Activated B cell treated with CpG ODN at 0.5 μM for 24 hours (primary cell): ENCODE measurements around the gene RABGAP1L. TPM values are rescaled to one million over a fixed set of nuclear protein-coding genes. Genes with fewer than 3 reads are reported as not detected.

Experiments used
- ATAC-seq: fragments of 200-7000 bp; cut with Tn5 transposase; one replicate; pipeline ENCODE4 v1.10.0; 2021; ENCODE audit warnings: low read depth, mild to moderate bottlenecking, moderate library complexity
- CTCF ChIA-PET: fragments of 350-600 bp; sonication (Branson Sonifier 250); formaldehyde crosslinking; loops from one replicate; lab custom pipeline; 2021; ENCODE audit warnings: antibody characterized with exemption; lab: Charles Lee
- POLR2A ChIA-PET: fragments of 350-600 bp; sonication (Branson Sonifier 250); formaldehyde crosslinking; loops from one replicate; lab custom pipeline; 2021; ENCODE audit warnings: antibody characterized with exemption; lab: Charles Lee
- DNase-seq: peaks from one replicate; pipeline ENCODE4 v3.0.0; 2022
- H3K27ac Mint-ChIP-seq: one replicate; pipeline ENCODE4 v1.8.0; 2020; ENCODE audit warnings: mixed read lengths
- H3K27me3 Mint-ChIP-seq: one replicate; pipeline ENCODE4 v1.8.0; 2021; ENCODE audit warnings: mixed read lengths
- H3K36me3 Mint-ChIP-seq: one replicate; pipeline ENCODE4 v1.8.0; 2021; ENCODE audit warnings: low read depth, mixed read lengths
- H3K4me1 Mint-ChIP-seq: one replicate; pipeline ENCODE4 v1.8.0; 2021; ENCODE audit warnings: mixed read lengths
- H3K4me3 Mint-ChIP-seq: one replicate; pipeline ENCODE4 v1.8.0; 2020; ENCODE audit warnings: mild to moderate bottlenecking, mixed read lengths
- H3K9me3 Mint-ChIP-seq: one replicate; pipeline ENCODE4 v1.8.0; 2020; ENCODE audit warnings: mixed read lengths
- CTCF ChIP-seq: fragments of 200-600 bp; IDR thresholded peaks from one replicate; pipeline ENCODE4 v1.8.0; 2022; ENCODE audit warnings: antibody characterized with exemption, mild to moderate bottlenecking
- intact Hi-C: fragments of 100-400 bp; cut with micrococcal nuclease; formaldehyde crosslinking; loops from one replicate; pipeline ENCODE4 v1.15.1; 2024
- total RNA-seq: library from RNA; stranded (reverse); gene quantifications from 2 replicates; pipeline ENCODE4 v1.2.3, GENCODE V29; 2022

RABGAP1L gene
- total RNA-seq, 1 donor from 2014 or later = 126 TPM

GRCh38 chr1:174149216-174149615, 10.1 kb upstream of the RABGAP1L start:
- H3K4me3 Mint-ChIP-seq = no peak overlapping the region
- ATAC-seq = no peak
- H3K27me3 Mint-ChIP-seq = no peaks in the 10 kb centered on the region
- H3K9me3 Mint-ChIP-seq = peaks cover 4% of the 10 kb centered on the region
- no peak for TF ChIP-seq CTCF
- intact Hi-C loops = no loop called here
- H3K4me1 Mint-ChIP-seq = peaks cover 13% of the 10 kb centered on the region
- DNase-seq = no peak
- H3K36me3 Mint-ChIP-seq = no peaks in the 10 kb centered on the region
- CTCF ChIA-PET = no interaction called here
- POLR2A ChIA-PET = no interaction called here
- H3K27ac Mint-ChIP-seq = no peak overlapping the region

- CTCF ChIA-PET = no interaction called here
- no peak overlapping the region for H3K27ac Mint-ChIP-seq
- no peak for ATAC-seq
These were observed 8.8 kb upstream of the RABGAP1L start for GRCh38 chr1:174150499-174150898.

GRCh38 chr1:174152427-174152826, 6.9 kb upstream of the RABGAP1L start:
- DNase-seq (no peak), ATAC-seq (no peak)
- Mint-ChIP-seq H3K9me3 (peaks cover 4% of the 10 kb centered on the region), H3K27me3 (no peaks in the 10 kb centered on the region), H3K36me3 (no peaks in the 10 kb centered on the region), H3K4me1 (peaks cover 28% of the 10 kb centered on the region), H3K27ac (no peak overlapping the region), H3K4me3 (no peak overlapping the region)
- ChIA-PET CTCF (interaction anchor here (1.1 to 1.3 kb wide), 2 partner anchors 9 to 65 kb away, joined by 3 to 4 read pairs; no protein-coding TSS in a partner anchor), POLR2A (interaction anchor here (0.9 kb wide), 1 partner anchor 53 kb away, joined by 3 read pairs; no protein-coding TSS in a partner anchor)
- no peak for TF ChIP-seq CTCF
- intact Hi-C loops = loop anchor here (10.0 kb wide), 2 partner anchors 58 to 1968 kb away; no protein-coding TSS in a partner anchor

More at GRCh38 chr1:174150499-174150898, 8.8 kb upstream of the RABGAP1L start:
- peaks cover 14% of the 10 kb centered on the region for H3K4me1 Mint-ChIP-seq
- DNase-seq = no peak
- intact Hi-C loops = loop anchor here (10.0 kb wide), 2 partner anchors 56 to 1966 kb away; no protein-coding TSS in a partner anchor
- no peaks in the 10 kb centered on the region for H3K27me3 Mint-ChIP-seq
- POLR2A ChIA-PET = no interaction called here
- H3K36me3 Mint-ChIP-seq = no peaks in the 10 kb centered on the region
- H3K9me3 Mint-ChIP-seq = peaks cover 4% of the 10 kb centered on the region
- TF ChIP-seq CTCF = no peak
- H3K4me3 Mint-ChIP-seq = no peak overlapping the region

DNA sequence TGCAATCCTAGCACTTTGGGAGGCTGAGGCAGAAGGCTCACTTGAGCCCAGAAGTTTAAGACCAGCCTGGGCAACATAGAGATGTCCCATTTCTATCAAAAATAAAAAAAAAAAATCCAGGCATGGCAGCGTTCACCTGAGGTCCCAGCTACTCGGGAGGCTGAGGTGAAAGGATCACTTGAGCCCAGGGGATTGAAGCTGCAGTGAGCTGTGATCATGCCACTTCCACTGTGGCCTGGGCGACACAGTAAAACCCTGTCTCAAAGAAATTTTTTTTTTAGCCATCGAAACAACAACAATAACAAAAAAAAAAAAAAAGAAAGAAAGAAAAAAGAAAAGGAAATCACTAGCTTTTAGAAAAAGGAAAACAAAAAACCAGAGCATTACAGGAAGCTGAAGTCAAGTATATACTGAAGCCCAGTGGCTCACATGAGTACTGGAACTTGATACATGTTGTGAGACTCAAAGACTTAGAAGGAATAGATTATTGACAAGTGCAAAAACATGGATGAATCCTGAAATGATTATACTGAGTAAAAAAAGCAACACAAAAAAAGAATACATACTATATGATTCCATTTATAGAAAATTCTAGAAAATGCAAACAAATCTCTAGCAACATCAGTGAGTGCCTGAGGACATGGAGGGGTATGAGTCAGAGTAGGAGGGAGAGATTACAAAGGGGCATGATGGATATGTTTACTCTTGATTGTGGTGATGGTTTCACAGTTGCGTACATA, 6.1 kb upstream of the RABGAP1L start:
- no peak for TF ChIP-seq CTCF
- Mint-ChIP-seq H3K9me3 (peaks cover 4% of the 10 kb centered on the region), H3K27me3 (no peaks in the 10 kb centered on the region), H3K36me3 (no peaks in the 10 kb centered on the region), H3K4me1 (peaks cover 36% of the 10 kb centered on the region), H3K27ac (peak overlapping the region; percentile 26), H3K4me3 (no peak overlapping the region)
- CTCF ChIA-PET = interaction anchor here (1.1 to 1.3 kb wide), 2 partner anchors 8 to 65 kb away, joined by 3 to 4 read pairs; no protein-coding TSS in a partner anchor
- POLR2A ChIA-PET = interaction anchor here (0.8 to 1.7 kb wide), 7 partner anchors 9 to 846 kb away, joined by 3 to 7 read pairs (median 4); partner anchors contain the start of genes GAS5, RC3H1 and ZBTB37
- DNase-seq (no peak), ATAC-seq (no peak)
- intact Hi-C loops = loop anchor here (10.0 kb wide), 2 partner anchors 58 to 1968 kb away; no protein-coding TSS in a partner anchor

GRCh38 chr1:174153825-174154107, 5.6 kb upstream of the RABGAP1L start:
- intact Hi-C loops = loop anchor here (10.0 kb wide), 2 partner anchors 59 to 1969 kb away; no protein-coding TSS in a partner anchor
- POLR2A ChIA-PET = interaction anchor here (0.8 to 1.7 kb wide), 5 partner anchors 10 to 845 kb away, joined by 3 to 7 read pairs (median 5); partner anchors contain the start of genes GAS5, RC3H1 and ZBTB37
- H3K27me3 Mint-ChIP-seq = no peaks in the 10 kb centered on the region
- H3K4me1 Mint-ChIP-seq = peaks cover 41% of the 10 kb centered on the region
- TF ChIP-seq CTCF = no peak
- H3K9me3 Mint-ChIP-seq = peaks cover 4% of the 10 kb centered on the region
- no peak for DNase-seq
- no peak overlapping the region for H3K4me3 Mint-ChIP-seq
- H3K36me3 Mint-ChIP-seq = peaks cover under 1% of the 10 kb centered on the region
- CTCF ChIA-PET = no interaction called here
- H3K27ac Mint-ChIP-seq = no peak overlapping the region
- ATAC-seq = no peak
